ENCODE results near the gene LPP. TPM values are rescaled to one million over a fixed set of nuclear protein-coding genes. Genes with fewer than 3 reads are reported as not detected.

Gene LPP
- total RNA-seq, 6 donors from 2014 or later: 86.0 to 196 (median 160) TPM

DNA sequence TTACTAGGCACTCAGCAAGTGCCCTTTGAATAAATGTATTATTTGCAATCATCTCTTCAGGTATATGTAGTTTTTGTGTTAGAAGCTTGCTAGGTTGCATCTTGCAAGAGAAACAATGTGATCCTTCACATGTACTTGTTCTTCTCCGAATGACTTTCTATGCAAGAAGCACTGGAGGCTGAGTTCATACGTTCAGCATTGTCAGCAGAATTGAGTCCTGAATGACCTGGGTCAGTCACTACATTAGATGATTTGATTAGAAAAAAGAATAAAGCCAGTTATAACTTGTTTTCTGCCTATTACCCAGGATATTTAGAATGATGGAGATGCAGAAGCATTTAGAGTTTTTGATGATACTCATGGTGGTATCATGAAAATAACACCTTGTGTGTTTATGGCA is 538.7 kb downstream of the LPP start:
- peaks cover 4 to 24% (median 17%) of the 10 kb centered on the region in 4 donors for H3K4me1 ChIP-seq
- no peak for DNase-seq
- TF ChIP-seq POLR2AphosphoS5 (IDR thresholded peaks at IDR 0.05) (no peak), EP300 (IDR thresholded peaks at IDR 0.05) (no peak), POLR2A (IDR thresholded peaks at IDR 0.05) (no peak)
- TF ChIP-seq, protein P1, sequence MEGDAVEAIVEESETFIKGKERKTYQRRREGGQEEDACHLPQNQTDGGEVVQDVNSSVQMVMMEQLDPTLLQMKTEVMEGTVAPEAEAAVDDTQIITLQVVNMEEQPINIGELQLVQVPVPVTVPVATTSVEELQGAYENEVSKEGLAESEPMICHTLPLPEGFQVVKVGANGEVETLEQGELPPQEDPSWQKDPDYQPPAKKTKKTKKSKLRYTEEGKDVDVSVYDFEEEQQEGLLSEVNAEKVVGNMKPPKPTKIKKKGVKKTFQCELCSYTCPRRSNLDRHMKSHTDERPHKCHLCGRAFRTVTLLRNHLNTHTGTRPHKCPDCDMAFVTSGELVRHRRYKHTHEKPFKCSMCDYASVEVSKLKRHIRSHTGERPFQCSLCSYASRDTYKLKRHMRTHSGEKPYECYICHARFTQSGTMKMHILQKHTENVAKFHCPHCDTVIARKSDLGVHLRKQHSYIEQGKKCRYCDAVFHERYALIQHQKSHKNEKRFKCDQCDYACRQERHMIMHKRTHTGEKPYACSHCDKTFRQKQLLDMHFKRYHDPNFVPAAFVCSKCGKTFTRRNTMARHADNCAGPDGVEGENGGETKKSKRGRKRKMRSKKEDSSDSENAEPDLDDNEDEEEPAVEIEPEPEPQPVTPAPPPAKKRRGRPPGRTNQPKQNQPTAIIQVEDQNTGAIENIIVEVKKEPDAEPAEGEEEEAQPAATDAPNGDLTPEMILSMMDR (IDR thresholded peaks at IDR 0.05): no peak

DNA sequence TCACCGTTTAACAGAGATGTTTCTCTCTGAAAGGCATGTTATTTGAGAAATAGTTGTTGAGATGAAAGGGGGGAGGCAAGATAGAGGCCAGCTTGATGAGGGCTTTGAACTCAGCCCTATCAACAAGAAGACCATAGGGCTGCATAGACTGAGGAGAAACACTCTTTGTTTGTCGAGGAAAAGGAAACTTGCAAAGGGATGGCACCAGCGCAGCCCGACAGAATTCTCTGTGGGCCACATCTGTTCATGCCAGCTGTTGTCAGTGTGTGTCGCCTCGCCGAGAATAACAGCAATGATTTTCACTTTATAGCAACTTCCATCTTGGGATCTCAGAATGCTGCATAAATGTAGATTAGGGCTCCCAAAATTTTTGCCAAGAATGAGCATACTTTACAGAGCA is 539.5 kb downstream of the LPP start:
- Histone ChIP-seq H3K36me3 (no peaks in the 10 kb centered on the region), H3K4me3 (no peak overlapping the region), H3K27me3 (no peaks in the 10 kb centered on the region), H3K9me3 (no peaks in the 10 kb centered on the region), H3K27ac (no peak overlapping the region), H3K4me1 (peaks cover 4 to 18% (median 14%) of the 10 kb centered on the region in 4 donors)
- TF ChIP-seq, protein P1 (IDR thresholded peaks at IDR 0.05): no peak
- no peak for TF ChIP-seq POLR2A (IDR thresholded peaks at IDR 0.05)
- TF ChIP-seq POLR2AphosphoS5 (IDR thresholded peaks at IDR 0.05): no peak
- TF ChIP-seq EP300 (IDR thresholded peaks at IDR 0.05): no peak
- ATAC-seq (ENCODE audit: low FRiP score in 2 of 2): no peak
- no peak for DNase-seq
- WGBS, 2 donors: 85 to 89% methylated on average over 7 of the region's 7 CpGs

More for the DNA sequence above, 538.7 kb downstream of the LPP start:
- H3K36me3 ChIP-seq: no peaks in the 10 kb centered on the region
- H3K27me3 ChIP-seq: no peaks in the 10 kb centered on the region
- no peaks in the 10 kb centered on the region for H3K9me3 ChIP-seq
- 86 to 97% methylated on average over 2 of the region's 2 CpGs for WGBS, 2 donors
- H3K4me3 ChIP-seq: no peak overlapping the region
- ATAC-seq (ENCODE audit: low FRiP score in 2 of 2): no peak
- H3K27ac ChIP-seq: no peak overlapping the region

DNA sequence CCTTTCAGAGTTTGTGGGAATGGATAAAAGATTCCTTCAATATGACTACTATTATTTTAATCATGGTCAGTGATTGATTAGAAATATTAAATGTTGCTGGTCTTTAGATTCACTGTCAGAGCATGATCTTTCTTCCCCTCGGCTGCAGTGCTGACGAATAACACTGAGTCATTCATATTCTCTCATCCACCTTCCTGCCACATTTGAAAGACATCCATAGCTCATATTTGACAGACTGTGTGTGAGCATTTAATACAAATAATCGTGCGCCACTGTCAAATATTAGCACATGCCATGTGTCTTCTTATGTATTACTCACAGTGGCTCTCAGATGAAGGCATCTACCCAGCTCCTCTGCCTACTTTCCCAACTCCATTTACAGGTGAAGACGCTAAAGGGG is 541.3 kb downstream of the LPP start:
- DNase-seq: no peak
- Histone ChIP-seq H3K27me3 (no peaks in the 10 kb centered on the region), H3K4me1 (no peaks in the 10 kb centered on the region), H3K36me3 (no peaks in the 10 kb centered on the region), H3K4me3 (no peak overlapping the region), H3K9me3 (no peaks in the 10 kb centered on the region), H3K27ac (no peak overlapping the region)
- TF ChIP-seq POLR2AphosphoS5 (IDR thresholded peaks at IDR 0.05) (no peak), EP300 (IDR thresholded peaks at IDR 0.05) (no peak), POLR2A (IDR thresholded peaks at IDR 0.05) (no peak)
- TF ChIP-seq, protein P1 (IDR thresholded peaks at IDR 0.05): no peak
- ATAC-seq (ENCODE audit: low FRiP score in 2 of 2): no peak
- 90 to 91% methylated on average over 5 of the region's 5 CpGs for WGBS, 2 donors

DNA sequence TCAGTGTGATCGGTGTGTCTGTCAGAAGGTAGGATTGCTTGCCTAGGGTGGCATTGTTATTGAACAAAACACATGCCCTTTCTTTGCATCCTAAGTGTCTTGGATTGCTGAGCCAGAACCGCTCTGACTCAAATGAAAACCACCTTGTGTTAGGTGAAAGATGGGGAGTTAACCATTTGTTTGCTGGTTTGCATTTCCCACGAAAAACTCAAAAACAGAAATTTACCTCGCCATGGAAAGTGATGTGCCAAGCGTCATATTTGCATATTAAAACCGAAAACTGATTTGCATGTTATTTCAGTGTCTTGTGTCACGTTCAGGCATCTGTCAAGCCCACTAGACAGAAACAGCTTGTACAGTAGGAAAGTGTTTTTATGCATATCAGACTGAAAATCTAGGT is 543.2 kb downstream of the LPP start:
- H3K9me3 ChIP-seq: no peaks in the 10 kb centered on the region
- ATAC-seq (ENCODE audit: low FRiP score in 2 of 2): no peak
- no peak overlapping the region for H3K4me3 ChIP-seq
- 82 to 94% methylated on average over 7 of the region's 7 CpGs for WGBS, 2 donors
- no peaks in the 10 kb centered on the region for H3K4me1 ChIP-seq
- TF ChIP-seq POLR2A (IDR thresholded peaks at IDR 0.05) (no peak), EP300 (IDR thresholded peaks at IDR 0.05) (no peak), POLR2AphosphoS5 (IDR thresholded peaks at IDR 0.05) (no peak)
- TF ChIP-seq, protein P1 (IDR thresholded peaks at IDR 0.05): no peak
- no peak for DNase-seq
- no peaks in the 10 kb centered on the region for H3K27me3 ChIP-seq
- no peak overlapping the region for H3K27ac ChIP-seq
- H3K36me3 ChIP-seq: no peaks in the 10 kb centered on the region

- Histone ChIP-seq H3K27ac (no peak overlapping the region), H3K27me3 (no peaks in the 10 kb centered on the region), H3K36me3 (no peaks in the 10 kb centered on the region), H3K9me3 (no peaks in the 10 kb centered on the region), H3K4me1 (no peaks in the 10 kb centered on the region), H3K4me3 (no peak overlapping the region)
- DNase-seq (no peak), ATAC-seq (ENCODE audit: low FRiP score in 2 of 2) (no peak)
- 96 to 98% methylated on average over 12 of the region's 12 CpGs for WGBS, 2 donors
- TF ChIP-seq EP300 (IDR thresholded peaks at IDR 0.05) (no peak), POLR2AphosphoS5 (IDR thresholded peaks at IDR 0.05) (no peak), POLR2A (IDR thresholded peaks at IDR 0.05) (no peak)
- TF ChIP-seq, protein P1 (IDR thresholded peaks at IDR 0.05): no peak
Observed at GRCh38 chr3:188698436-188698835, 544.5 kb downstream of the LPP start.
